GM19023 (cell line): ENCODE data around the gene MED9.

ENCODE experiments used
- ATAC-seq: cut with Tn5 transposase; IDR thresholded peaks from one replicate; pipeline ENCODE4 v1.9.1; 2021; ENCODE audit warnings: mild to moderate bottlenecking, moderate library complexity; ENCODE audit not compliant: unreplicated experiment

MED9 gene

GRCh38 chr17:17503566-17504130 lies 26.8 kb downstream of the MED9 start:
- ATAC-seq, result no peak

- no peak for ATAC-seq
These were observed 27.7 kb downstream of the MED9 start for GRCh38 chr17:17504341-17505140.

DNA sequence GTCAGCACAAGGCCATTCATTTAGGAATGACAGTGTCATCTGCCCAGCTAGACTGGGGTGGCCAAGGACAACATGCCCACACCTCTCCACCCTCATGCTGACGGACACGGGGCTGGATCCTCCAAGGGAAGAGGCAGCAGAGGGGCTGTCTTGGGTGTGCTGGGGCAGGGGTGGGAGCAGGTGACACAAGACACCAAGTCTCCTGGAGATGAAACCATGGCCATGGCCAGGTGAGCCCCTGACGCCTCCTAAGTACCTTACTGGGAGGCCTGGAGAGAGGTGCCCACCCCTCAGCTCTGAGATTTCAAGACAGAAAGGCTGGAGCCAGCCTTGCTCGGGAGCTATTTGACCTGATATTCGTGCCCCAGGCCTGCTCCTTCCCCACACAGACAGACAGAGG lies 28.4 kb downstream of the MED9 start:
- ATAC-seq, result no peak

DNA sequence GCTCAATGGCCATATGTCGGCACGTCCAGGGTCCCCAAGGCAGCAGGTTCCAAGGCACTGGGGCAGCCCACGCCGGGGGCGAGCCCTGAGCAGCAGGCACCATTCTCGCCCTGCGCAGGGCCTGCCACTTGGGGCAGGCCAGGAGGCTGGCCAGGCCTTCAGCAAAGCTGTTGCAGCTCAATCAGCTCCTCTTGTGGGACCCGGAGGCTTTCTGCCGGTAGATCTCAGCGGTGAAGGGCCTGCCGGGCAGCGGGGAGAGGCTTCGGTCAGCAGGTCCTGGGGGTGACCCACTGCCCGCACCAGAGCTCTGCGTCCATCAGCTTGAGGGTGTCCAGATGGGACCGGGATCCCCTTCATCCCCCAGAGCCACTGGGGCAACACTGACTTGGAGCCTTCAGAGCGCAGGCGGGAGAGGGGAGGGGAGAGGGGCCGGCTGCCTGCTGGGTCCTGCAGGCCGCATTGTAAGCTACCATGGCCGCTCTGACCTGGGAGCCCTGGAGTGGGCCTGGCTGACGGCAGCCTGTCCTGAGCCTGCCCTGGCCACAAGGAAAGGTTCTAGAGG lies 28.9 kb downstream of the MED9 start:
- ATAC-seq, result no peak

DNA sequence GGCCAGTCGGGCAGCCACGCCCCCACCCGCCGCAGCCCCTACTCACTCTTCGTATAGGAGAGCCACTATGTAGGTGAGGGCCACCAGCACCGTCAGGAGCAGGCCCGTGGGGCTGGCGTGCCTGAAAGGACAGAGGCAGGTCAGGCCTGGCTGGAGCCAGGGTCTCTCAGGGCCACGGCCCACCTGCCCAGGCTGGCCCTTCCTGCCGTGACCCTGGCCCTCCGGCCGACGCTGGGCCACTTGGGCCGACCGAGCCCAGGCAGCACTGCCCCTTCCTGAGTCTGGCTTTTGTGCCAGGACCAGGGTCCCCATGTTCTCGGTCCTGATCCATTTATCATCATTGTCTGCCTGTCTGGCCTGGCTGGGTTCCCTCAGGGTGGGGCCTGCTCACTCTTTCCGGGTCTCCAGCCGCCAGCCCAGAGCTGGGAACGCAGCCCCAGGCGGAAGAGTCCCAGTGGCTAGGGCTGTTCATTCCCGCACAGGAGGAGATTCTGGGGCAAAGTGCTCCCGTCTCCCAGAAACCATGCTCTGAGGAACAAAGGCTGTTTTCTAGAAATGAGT lies 29.5 kb downstream of the MED9 start:
- no peak for ATAC-seq

GRCh38 chr17:17506893-17507464 lies 30.2 kb downstream of the MED9 start:
- no peak for ATAC-seq

DNA sequence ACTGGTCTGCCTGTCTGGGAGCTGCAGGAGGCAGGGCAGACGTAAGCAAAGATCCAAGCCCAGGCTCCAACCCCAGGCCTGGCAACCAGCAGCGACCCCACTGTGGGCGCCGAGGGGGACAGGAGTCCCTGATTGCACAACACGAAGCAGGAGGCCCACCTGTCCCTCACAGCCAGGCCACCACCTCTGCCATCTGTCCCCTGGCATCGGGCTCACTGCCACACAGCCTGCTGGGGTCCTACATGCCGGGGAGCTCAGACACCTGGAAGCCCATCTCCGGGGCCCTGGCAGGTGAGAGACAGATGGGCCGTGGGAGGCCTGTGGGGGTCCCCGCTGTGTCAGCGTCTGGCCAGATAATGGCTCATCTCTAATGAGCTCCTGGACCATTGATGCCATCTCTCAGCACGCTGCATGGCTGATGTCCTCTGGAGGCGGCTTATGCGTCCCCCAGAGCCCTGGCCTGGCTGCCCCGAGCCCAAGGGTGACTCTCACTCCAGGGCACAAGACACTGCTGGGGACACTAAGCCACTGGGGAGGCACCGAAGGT lies 30.7 kb downstream of the MED9 start:
- ATAC-seq, result no peak

DNA sequence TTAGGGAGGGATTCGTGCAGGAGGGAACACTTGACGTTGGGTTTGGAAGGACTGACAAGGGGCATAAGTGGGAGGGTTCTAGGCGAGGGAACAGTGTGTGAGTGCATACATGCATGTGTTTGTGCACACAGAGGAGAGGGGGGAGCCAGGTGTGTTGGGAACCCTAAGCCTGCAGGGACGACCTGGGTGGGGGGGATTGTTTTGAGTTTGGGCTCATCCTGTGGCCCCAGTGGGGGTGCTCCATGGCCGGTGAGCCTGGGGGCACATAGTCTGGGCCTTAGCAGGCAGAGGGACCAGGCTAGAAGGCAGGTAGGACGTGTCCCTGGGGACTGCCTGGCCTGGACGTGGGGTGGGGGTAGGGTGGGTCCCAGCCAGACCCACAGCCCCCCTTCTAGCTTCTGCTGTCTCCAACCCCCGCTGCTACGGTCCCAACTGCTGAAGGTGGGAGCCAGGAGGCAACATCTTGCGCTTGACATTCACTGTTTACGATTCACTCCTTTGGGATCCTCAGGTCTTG lies 31.3 kb downstream of the MED9 start:
- ATAC-seq, result no peak

- no peak for ATAC-seq
These were observed 32.1 kb downstream of the MED9 start for GRCh38 chr17:17508646-17509591.

DNA sequence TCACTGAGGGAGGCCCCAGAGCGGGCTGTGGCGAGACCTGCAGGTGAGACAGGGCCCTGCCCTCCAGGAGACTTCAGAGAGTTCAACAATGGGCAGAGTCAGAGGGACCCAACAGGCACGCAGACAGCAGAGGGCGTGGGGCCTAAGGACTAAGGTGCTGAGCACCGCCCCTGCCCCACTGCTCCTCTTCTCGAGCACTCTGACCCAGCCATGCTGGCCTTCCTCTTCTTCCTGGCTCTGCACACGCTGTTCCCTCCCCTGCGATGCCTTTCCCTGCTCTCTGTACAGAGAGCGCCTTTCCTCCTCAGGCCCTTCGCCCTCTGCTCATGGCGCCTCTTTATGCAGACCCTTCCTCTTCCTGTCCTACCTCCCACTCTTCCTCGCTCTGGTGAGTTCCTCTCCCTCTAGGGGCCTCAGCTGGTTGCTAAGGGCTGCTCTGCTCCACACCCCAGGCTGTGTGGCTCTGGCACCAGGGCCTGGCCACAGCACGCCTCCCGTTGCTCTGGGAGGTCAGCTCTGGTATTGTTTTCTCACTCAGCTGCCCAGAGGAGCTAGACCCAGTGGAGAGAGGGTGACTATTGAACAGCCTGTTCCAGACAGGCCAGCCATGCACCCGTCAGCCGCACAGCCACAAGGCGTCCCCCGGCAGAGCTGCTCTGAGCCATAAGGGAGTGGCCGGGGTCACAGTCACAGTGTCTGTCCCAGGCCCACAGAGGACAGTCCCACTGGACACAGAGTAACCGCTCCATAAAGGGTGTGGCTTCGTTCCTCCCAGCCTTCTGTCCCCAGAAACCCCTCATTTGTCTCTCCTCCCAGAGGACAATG lies 33.0 kb downstream of the MED9 start:
- ATAC-seq, result no peak

- ATAC-seq, result no peak
These were observed 33.9 kb downstream of the MED9 start for GRCh38 chr17:17510456-17511292.

DNA sequence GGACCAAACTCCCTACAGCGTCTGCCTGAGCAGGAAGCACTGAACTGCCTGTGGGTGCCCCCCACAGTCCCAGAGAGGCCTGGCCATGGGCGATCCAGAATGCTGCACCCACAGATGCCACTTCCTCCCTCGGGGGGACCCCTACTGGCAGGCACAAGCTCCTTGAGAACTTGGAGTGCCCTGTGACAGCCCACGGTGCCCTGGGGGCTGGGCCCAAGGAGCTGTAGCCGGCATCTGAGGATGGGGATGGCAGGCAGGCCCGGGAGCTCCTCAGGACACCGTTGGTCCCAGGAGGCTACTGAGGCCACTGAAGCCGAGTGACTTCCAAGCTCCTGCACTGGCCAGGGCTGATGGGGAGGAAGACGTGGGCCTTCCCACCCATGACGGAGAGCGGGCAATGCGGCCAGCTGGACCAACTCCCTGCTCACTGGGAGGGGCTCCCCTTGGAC lies 34.5 kb downstream of the MED9 start:
- no peak for ATAC-seq

DNA sequence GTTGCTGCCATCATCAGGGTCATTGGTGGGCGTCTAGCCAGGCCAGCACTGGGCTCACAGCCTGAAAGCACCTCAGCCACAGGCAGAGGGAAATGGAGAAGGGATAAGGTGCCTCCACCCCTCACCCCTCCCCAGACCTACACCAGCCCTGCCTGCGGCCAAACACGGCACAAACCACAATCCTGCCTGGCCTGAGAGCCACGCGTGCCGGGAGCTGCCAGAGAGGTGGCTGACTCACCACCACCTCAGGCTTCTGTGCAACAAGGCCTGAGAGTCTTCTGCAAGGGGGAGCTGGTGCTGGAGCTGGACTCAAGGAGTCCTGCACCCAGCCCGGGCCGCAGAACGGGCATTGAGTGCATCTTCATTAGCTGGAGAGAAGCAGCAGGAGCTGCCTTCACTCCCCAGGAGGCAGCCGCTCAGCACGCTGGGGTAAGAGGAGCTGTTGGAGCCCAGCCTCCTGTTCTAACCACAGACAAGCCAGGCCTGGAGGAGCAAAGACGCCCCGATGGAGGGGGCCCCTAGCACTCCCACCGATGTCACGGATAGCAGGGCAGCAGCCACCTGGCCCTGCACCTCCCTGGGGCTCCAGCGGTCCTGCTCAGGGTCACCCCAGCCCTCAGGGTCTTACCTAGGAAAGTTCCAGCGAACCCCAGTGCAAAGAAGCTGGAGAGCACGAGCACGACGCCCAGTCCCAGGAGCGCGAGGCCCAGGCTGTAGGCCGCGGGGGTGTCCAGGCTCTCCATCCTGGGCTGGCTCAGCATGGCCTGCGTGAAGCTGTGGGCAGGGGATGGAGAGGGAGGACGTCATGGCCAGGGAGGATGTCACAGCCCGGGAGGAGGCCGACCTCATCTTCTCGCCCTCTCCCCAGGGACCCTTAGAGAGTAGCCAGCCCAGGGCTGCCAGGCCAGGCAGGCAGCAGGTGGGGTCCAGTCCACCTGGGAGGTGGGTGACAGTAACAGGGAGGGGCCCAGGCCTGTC lies 35.4 kb downstream of the MED9 start:
- ATAC-seq, result no peak

DNA sequence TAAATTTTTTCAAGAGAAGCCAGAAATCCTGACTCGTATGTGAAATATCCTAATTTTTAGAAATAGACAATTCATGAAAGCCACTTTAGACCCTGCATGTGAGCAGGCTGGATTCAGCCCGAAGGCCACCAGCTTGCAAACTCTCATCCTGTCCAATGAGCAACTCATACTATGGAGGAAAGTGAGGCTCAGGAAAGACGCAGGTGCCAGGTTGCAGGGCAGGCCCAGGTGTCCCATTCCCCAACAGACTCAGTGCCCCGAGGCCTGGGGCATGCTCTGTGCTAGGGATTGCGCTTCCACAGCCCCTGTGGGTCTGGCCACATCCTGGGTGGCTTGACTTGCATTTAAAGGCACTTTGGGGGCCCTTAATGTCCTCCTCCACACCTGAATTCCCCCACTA lies 36.1 kb downstream of the MED9 start:
- ATAC-seq, result no peak

- ATAC-seq, result no peak
These were observed 36.8 kb downstream of the MED9 start for GRCh38 chr17:17513626-17514025.

DNA sequence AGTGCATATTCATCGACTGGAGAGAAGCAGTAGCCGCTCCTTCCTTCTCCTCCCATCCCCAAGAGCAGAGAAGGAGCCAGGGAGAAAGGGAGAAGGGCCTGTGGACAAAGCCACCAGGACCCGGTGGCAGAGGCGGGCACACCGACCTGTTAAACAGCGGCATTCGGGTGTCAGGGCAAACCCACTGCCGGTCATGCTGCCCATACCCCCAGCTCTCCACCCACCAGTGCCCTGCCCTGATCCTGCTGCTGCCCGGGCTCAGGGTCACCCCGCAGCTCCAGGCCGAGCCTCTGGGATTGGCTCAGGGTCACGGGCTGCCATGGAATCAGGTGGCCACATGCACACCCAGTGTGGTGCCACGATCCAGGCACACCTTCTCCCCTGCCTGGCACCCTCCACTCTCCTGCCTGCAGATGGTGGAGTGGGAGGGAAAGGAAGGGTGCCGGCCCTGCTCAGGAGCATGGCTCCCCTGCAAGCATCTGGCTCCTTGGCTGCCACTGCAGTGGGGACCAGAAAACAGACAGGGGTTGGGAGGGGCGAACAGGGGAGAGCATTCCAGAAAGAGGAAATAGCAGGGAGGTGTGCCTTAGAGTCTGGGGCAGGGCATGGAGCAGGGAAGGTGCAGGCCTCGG lies 37.7 kb downstream of the MED9 start:
- ATAC-seq, result no peak
